H1 (cell line): Measurements from ENCODE around the gene SNRPB. TPM values are rescaled to one million over a fixed set of nuclear protein-coding genes. Genes with fewer than 3 reads are reported as not detected.

Source experiments
- CTCF ChIA-PET: fragments of 300-600 bp; sonication (Branson Sonifier 250); formaldehyde crosslinking; loops from one replicate; lab custom pipeline; 2021; ENCODE audit not compliant: partially characterized antibody; lab: Charles Lee
- POLR2A ChIA-PET: fragments of 300-600 bp; sonication (Branson Sonifier 250); formaldehyde crosslinking; loops from one replicate; lab custom pipeline; 2021; ENCODE audit warnings: inconsistent platforms; ENCODE audit not compliant: partially characterized antibody; lab: Charles Lee
- DNase-seq, 2 experiments: peaks; one replicate each; pipeline versions ENCODE4 v3.0.0 to v3.0.0-alpha.2; 2010 to 2022; ENCODE audit warnings: low spot score in 2 of 2, low read depth in 1 of 2, mixed read lengths in 1 of 2
- FAIRE-seq: peaks from 2 replicates; lab custom pipeline; 2011; peaks lifted over from hg19 to GRCh38; lab: Jason Lieb, UNC
- H2AFZ ChIP-seq: 2 replicates; pipeline ENCODE4 v1.8.1; 2012; ENCODE audit warnings: low read length, inconsistent platforms
- H2AK5ac ChIP-seq: 2 replicates; pipeline ENCODE4 v1.6.1; 2013; ENCODE audit warnings: low read depth, low read length
- H2BK120ac ChIP-seq: replicated peaks from 2 replicates; pipeline ENCODE3; 2013; ENCODE audit warnings: low read depth, low read length, inconsistent platforms
- H2BK12ac ChIP-seq: 2 replicates; pipeline ENCODE4 v1.6.1; 2013; ENCODE audit warnings: low read depth, low read length
- H2BK15ac ChIP-seq: 2 replicates; pipeline ENCODE4 v1.6.1; 2013; ENCODE audit warnings: low read length
- H2BK20ac ChIP-seq: 2 replicates; pipeline ENCODE4 v1.6.1; 2013; ENCODE audit warnings: low read length
- H2BK5ac ChIP-seq: 2 replicates; pipeline ENCODE4 v1.6.1; 2013; ENCODE audit warnings: low read depth, low read length
- H3K14ac ChIP-seq: 2 replicates; pipeline ENCODE4 v1.6.1; 2013; ENCODE audit warnings: inconsistent platforms; ENCODE audit not compliant: insufficient read length
- H3K18ac ChIP-seq: 2 replicates; pipeline ENCODE4 v1.6.1; 2013; ENCODE audit warnings: low read length; ENCODE audit errors: extremely low read depth
- H3K23ac ChIP-seq: 2 replicates; pipeline ENCODE4 v1.6.1; 2013; ENCODE audit warnings: inconsistent platforms; ENCODE audit not compliant: insufficient read length
- H3K23me2 ChIP-seq: 2 replicates; pipeline ENCODE4 v1.6.1; 2013; ENCODE audit warnings: low read depth, low read length
- H3K27ac ChIP-seq: 2 replicates; pipeline ENCODE4 v1.6.1; 2011; ENCODE audit warnings: low read depth, low read length, inconsistent platforms
- H3K27me3 ChIP-seq, 4 experiments: replicated peaks in 1 of 4; 1 replicate in 1 of 4; 2 replicates in 3 of 4; pipeline versions ENCODE4 v1.6.1 to v1.8.1; 2011 to 2013; ENCODE audit warnings: low read length in 3 of 4, mild to moderate bottlenecking in 3 of 4, inconsistent platforms in 2 of 4, mixed read lengths in 2 of 4, moderate library complexity in 1 of 4; ENCODE audit not compliant: control insufficient read depth in 3 of 4, insufficient read depth in 3 of 4; ENCODE audit errors: extremely low read depth in 1 of 4
- H3K36me3 ChIP-seq, 4 experiments: 2 replicates each; pipeline versions ENCODE4 v1.6.1 to v1.8.1; 2011 to 2013; ENCODE audit warnings: mild to moderate bottlenecking in 4 of 4, low read length in 3 of 4, moderate library complexity in 2 of 4, control low read depth in 1 of 4, inconsistent platforms in 1 of 4; ENCODE audit not compliant: insufficient read depth in 4 of 4, control insufficient read depth in 2 of 4
- H3K4ac ChIP-seq: replicated peaks from 2 replicates; pipeline ENCODE3; 2013; ENCODE audit warnings: low read length, low read depth, mixed read lengths, inconsistent platforms; ENCODE audit not compliant: insufficient read length
- H3K4me1 ChIP-seq, 4 experiments: replicated peaks in 1 of 4; 1 replicate in 1 of 4; 2 replicates in 3 of 4; pipeline versions ENCODE4 v1.6.1 to v1.8.1; 2011 to 2013; ENCODE audit warnings: low read length in 3 of 4, inconsistent platforms in 2 of 4, mixed read lengths in 1 of 4; ENCODE audit not compliant: insufficient read depth in 4 of 4, control insufficient read depth in 3 of 4
- H3K4me2 ChIP-seq, 2 experiments: 2 replicates each; pipeline versions ENCODE4 v1.6.1 to v1.8.1; 2011 to 2013; ENCODE audit warnings: low read depth in 2 of 2, low read length in 2 of 2, control low read depth in 1 of 2, inconsistent platforms in 1 of 2, mild to moderate bottlenecking in 1 of 2; ENCODE audit not compliant: insufficient read depth in 1 of 2
- H3K4me3 ChIP-seq, 4 experiments: fragments of 200-600, 300-600 bp in 1 of 4; sonication (generic), shearing (Covaris generic), sonication (Bioruptor Twin) in 1 of 4; 2 replicates each; pipeline versions ENCODE4 v1.5.1 to v1.8.1; 2011 to 2016; ENCODE audit warnings: low read length in 4 of 4, low read depth in 3 of 4, control low read depth in 2 of 4, inconsistent platforms in 2 of 4, mild to moderate bottlenecking in 2 of 4, mixed read lengths in 1 of 4, moderate library complexity in 1 of 4; ENCODE audit not compliant: insufficient read depth in 2 of 4; ENCODE audit errors: extremely low read depth in 1 of 4
- H3K56ac ChIP-seq: replicated peaks from 2 replicates; pipeline ENCODE3; 2013; ENCODE audit warnings: low read depth, mild to moderate bottlenecking, mixed read lengths, low read length, inconsistent platforms; ENCODE audit not compliant: insufficient read length
- H3K79me1 ChIP-seq: 2 replicates; pipeline ENCODE4 v1.6.1; 2013; ENCODE audit warnings: low read depth, low read length, control low read depth
- H3K79me2 ChIP-seq, 2 experiments: 2 replicates each; pipeline versions ENCODE4 v1.6.1 to v1.8.1; 2012 to 2013; ENCODE audit warnings: low read length in 2 of 2, mild to moderate bottlenecking in 2 of 2, inconsistent platforms in 1 of 2; ENCODE audit not compliant: insufficient read depth in 2 of 2, control insufficient read depth in 1 of 2
- H3K9ac ChIP-seq, 4 experiments: replicated peaks in 1 of 4; 1 replicate in 1 of 4; 2 replicates in 3 of 4; pipeline versions ENCODE4 v1.6.1 to v1.8.1; 2011 to 2013; ENCODE audit warnings: low read depth in 3 of 4, low read length in 3 of 4, control low read depth in 2 of 4, mild to moderate bottlenecking in 2 of 4, moderate library complexity in 2 of 4, inconsistent platforms in 1 of 4; ENCODE audit errors: extremely low read depth in 1 of 4
- H3K9me3 ChIP-seq, 2 experiments: 2 replicates each; pipeline versions ENCODE4 v1.6.1 to v1.8.1; 2012 to 2013; ENCODE audit warnings: mild to moderate bottlenecking in 2 of 2, moderate library complexity in 2 of 2, control low read depth in 1 of 2, inconsistent platforms in 1 of 2, low read depth in 1 of 2, low read length in 1 of 2, mixed read lengths in 1 of 2; ENCODE audit not compliant: insufficient read depth in 2 of 2
- H4K20me1 ChIP-seq, 2 experiments: replicated peaks in 1 of 2; 2 replicates each; pipeline versions ENCODE3 to v1.8.1; 2011 to 2013; ENCODE audit warnings: inconsistent platforms in 2 of 2, low read length in 2 of 2, mild to moderate bottlenecking in 1 of 2; ENCODE audit not compliant: insufficient read depth in 2 of 2, control insufficient read depth in 1 of 2
- H4K5ac ChIP-seq: 2 replicates; pipeline ENCODE4 v1.6.1; 2013; ENCODE audit warnings: low read length, low read depth, mixed read lengths, inconsistent platforms; ENCODE audit not compliant: insufficient read length
- H4K8ac ChIP-seq: 2 replicates; pipeline ENCODE4 v1.8.0; 2013; ENCODE audit warnings: mild to moderate bottlenecking, moderate library complexity, low read length, inconsistent platforms; ENCODE audit not compliant: insufficient read depth; ENCODE audit errors: extremely low read depth
- H4K91ac ChIP-seq: replicated peaks from 2 replicates; pipeline ENCODE3; 2013; ENCODE audit warnings: low read length, mixed read lengths, inconsistent platforms; ENCODE audit not compliant: insufficient read length
- CTBP2 ChIP-seq: IDR thresholded peaks from 2 replicates; pipeline ENCODE4 v1.7.0; 2011; ENCODE audit warnings: borderline replicate concordance, mild to moderate bottlenecking, moderate library complexity, mixed read lengths, low read length; ENCODE audit not compliant: insufficient read depth, insufficient read length
- E2F6 ChIP-seq: IDR thresholded peaks from 2 replicates; pipeline ENCODE4 v1.6.1; 2012; ENCODE audit warnings: inconsistent platforms
- EGR1 ChIP-seq: IDR thresholded peaks from 2 replicates; pipeline ENCODE4 v1.6.1; 2011; ENCODE audit warnings: low read depth, low read length, borderline replicate concordance
- KDM5A ChIP-seq: fragments of 200-600 bp; IDR thresholded peaks from 2 replicates; pipeline ENCODE4 v1.7.1; 2012; ENCODE audit warnings: mild to moderate bottlenecking, low read length, inconsistent platforms, mixed read lengths
- MAX ChIP-seq: IDR thresholded peaks from 2 replicates; pipeline ENCODE4 v1.6.1; 2012; ENCODE audit warnings: inconsistent platforms
- PHF8 ChIP-seq: fragments of 200-600 bp; sonication (generic); conservative IDR thresholded peaks from 2 replicates; pipeline ENCODE4 v1.7.1; 2012; ENCODE audit warnings: low read depth, mild to moderate bottlenecking, inconsistent platforms, low read length, moderate library complexity
- POU5F1 ChIP-seq: IDR thresholded peaks from 2 replicates; pipeline ENCODE4 v1.6.1; 2011; ENCODE audit warnings: low read depth, mild to moderate bottlenecking, low read length, moderate library complexity
- USF2 ChIP-seq: IDR thresholded peaks from 2 replicates; pipeline ENCODE4 v1.6.1; 2011; ENCODE audit warnings: low read length, improper control_type of control experiment
- WGBS, 2 experiments: shearing (Covaris generic) in 1 of 2; methylation state at CpG; one replicate each; pipeline versions ENCODE4 v1.1.6 to v1.1.7; 2013 to 2015; ENCODE audit warnings: low lambda C conversion rate in 2 of 2, mixed read lengths in 2 of 2, inconsistent platforms in 1 of 2, low coverage in 1 of 2, missing lambda C conversion rate in 1 of 2; ENCODE audit not compliant: insufficient replicate concordance in 2 of 2, insufficient coverage in 1 of 2, insufficient read length in 1 of 2; ENCODE audit errors: extremely low coverage in 1 of 2, missing lambda C conversion rate in 1 of 2; 5-methylcytosine and 5-hydroxymethylcytosine counted together
- polyA plus RNA-seq, 7 experiments: library from polyadenylated mRNA; depleted of rRNA in 3 of 7; stranded (reverse) in 5 of 7; unstranded in 2 of 7; fragments of >200 nt in 5 of 7; fragments of 200-250 nt in 2 of 7; gene quantifications; 1 replicate in 5 of 7; 2 replicates in 1 of 7; 4 replicates in 1 of 7; pipeline versions ENCODE4 v1.2.1 to v1.2.3, GENCODE V29; 2011 to 2013; ENCODE audit warnings: missing spikeins in 2 of 7, mixed read lengths in 2 of 7
- total RNA-seq: library from RNA; stranded (reverse); fragmentation: NEBNext Ultra II Directional; extraction: Animal tissue kit (Norgen Biotek cat#: 25700); gene quantifications from 2 replicates; pipeline ENCODE4 v1.2.1, GENCODE V29; 2021

SNRPB gene
- total and polyA plus RNA-seq, 2 of the 8 experiments (the other 6 are each of a cell fraction or from before 2014, with no cell fraction given), result 507 to 589 TPM

GRCh38 chr20:2475850-2476741, 5.5 kb upstream of the SNRPB start:
- ChIA-PET CTCF (interaction anchor here (0.6 to 2.4 kb wide), 14 partner anchors 8 to 235 kb away, joined by 3 to 13 read pairs (median 5); no protein-coding TSS in a partner anchor), POLR2A (interaction anchor here (1.0 to 2.5 kb wide), 2 partner anchors 9 to 12 kb away, joined by 4 to 25 read pairs; no protein-coding TSS in a partner anchor)
- Histone ChIP-seq H3K18ac (no peak overlapping the region), H2BK20ac (no peak overlapping the region), H3K4me3 (no peak overlapping the region), H4K5ac (no peak overlapping the region), H2BK5ac (no peak overlapping the region), H3K4ac (no peak overlapping the region), H3K79me2 (no peaks in the 10 kb centered on the region), H3K23me2 (peaks cover 2% of the 10 kb centered on the region; the same call in 1 of the 2 replicates), H2BK120ac (no peak overlapping the region), H3K9ac (no peak overlapping the region), H3K4me1 (no peaks in the 10 kb centered on the region), H4K8ac (peak overlapping the region; percentile 71; the same call in 1 of the 2 replicates), H3K4me2 (no peak overlapping the region), H3K79me1 (no peaks in the 10 kb centered on the region), H4K20me1 (no peaks in the 10 kb centered on the region), H3K36me3 (no peaks in the 10 kb centered on the region), H2BK12ac (no peak overlapping the region), H2AK5ac (0 out of 2 replicates have a peak overlapping the region, but pooled peaks have one; percentile 9), H3K23ac (no peak overlapping the region), H2BK15ac (no peak overlapping the region), H2AFZ (no peak overlapping the region), H4K91ac (no peak overlapping the region), H3K27ac (no peak overlapping the region), H3K56ac (no peak overlapping the region), H3K27me3 (no peaks in the 10 kb centered on the region; a peak in 1 of 7 replicates), H3K14ac (no peak overlapping the region), H3K9me3 (no peaks in the 10 kb centered on the region; a peak in 1 of 4 replicates)
- FAIRE-seq (no peak), DNase-seq (no peak)
- 92% methylated on average over 9 of the region's 9 CpGs; no CpG with 5 or more reads in 1 of the 2 experiments for WGBS, 2 experiments
- no peak for TF ChIP-seq EGR1
- no peak for TF ChIP-seq E2F6
- no peak for TF ChIP-seq MAX
- TF ChIP-seq CTBP2, result no peak
- TF ChIP-seq USF2, result no peak
- no peak for TF ChIP-seq KDM5A
- no peak for TF ChIP-seq PHF8
- no peak for TF ChIP-seq POU5F1
